Activated CD8-positive, alpha-beta memory T cell treated with anti-CD3 and anti-CD28 coated beads, Interleukin-2, amount 50 U/mL, for 1 hour (primary cell): ENCODE results near the gene ZNF726.
"Not testable (repeated sequence)": the region's sequence is repeated elsewhere in the genome, so short reads cannot be mapped to it uniquely, and the experiment has no call there.

Experiments
- DNase-seq: peaks from one replicate; pipeline ENCODE4 v3.0.0-alpha.2; 2020; ENCODE audit errors: extremely low read depth

ZNF726 gene

DNA sequence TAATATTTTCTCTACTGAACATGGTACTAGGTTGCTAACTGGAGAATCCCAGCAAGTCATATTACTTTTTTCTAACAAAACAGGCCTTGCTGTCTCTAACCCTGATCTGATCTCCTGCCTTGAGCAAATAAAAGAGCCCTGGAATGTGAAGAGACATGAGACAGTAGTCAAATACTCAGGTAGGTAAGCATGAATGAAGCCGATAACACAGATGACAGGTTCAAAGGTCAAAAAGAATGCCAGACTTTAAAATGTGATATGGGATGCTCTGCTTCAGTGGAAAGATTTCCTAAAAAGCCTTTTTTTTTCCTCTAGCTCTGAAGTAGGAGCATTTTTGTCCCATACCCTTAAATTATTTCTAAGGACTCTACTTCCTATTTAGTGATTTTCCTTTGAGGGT, 28.7 kb downstream of the ZNF726 start:
- no peak for DNase-seq

GRCh38 chr19:23946569-23946968, 31.9 kb downstream of the ZNF726 start:
- no peak for DNase-seq

GRCh38 chr19:23949611-23950010, 34.9 kb downstream of the ZNF726 start:
- DNase-seq: no peak

GRCh38 chr19:23956051-23956450, 41.4 kb downstream of the ZNF726 start:
- no peak for DNase-seq

DNA sequence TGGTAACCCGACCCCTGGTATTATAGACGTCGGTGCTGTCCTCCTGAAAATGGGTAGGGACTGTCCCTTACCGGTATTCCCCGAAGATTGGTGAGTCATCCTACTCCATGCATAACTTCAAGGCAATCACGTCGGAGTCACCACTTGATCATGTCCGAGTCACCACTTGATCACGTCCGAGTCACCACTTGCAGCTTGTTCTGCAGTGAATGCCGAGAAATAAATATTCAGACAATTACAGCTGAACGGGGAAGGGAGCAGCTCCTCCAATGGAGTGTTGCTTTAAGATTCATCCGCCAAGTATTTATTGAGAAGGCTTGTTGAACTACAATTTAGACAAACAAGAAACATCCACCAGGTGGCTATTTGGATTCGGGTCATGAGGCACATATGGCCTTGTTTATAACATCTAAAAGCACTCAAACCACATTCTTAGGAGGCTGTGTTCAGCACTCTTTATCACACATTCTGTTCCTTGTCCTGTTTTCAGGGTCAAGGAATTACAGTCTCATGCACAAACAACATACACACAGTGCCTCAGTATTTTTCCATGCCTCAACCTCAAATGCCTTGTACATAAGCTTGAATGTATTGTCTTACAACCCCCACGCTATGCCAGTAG, 43.1 kb downstream of the ZNF726 start:
- no peak for DNase-seq

GRCh38 chr19:23963396-23963795, 48.7 kb downstream of the ZNF726 start:
- DNase-seq: not testable (repeated sequence)

- not testable (repeated sequence) for DNase-seq
Measured at GRCh38 chr19:23963881-23964280, 49.2 kb downstream of the ZNF726 start.

GRCh38 chr19:23964334-23964733, 49.6 kb downstream of the ZNF726 start:
- DNase-seq: not testable (repeated sequence)

- no peak for DNase-seq
Measured at GRCh38 chr19:23969630-23970029, 54.9 kb downstream of the ZNF726 start.

DNA sequence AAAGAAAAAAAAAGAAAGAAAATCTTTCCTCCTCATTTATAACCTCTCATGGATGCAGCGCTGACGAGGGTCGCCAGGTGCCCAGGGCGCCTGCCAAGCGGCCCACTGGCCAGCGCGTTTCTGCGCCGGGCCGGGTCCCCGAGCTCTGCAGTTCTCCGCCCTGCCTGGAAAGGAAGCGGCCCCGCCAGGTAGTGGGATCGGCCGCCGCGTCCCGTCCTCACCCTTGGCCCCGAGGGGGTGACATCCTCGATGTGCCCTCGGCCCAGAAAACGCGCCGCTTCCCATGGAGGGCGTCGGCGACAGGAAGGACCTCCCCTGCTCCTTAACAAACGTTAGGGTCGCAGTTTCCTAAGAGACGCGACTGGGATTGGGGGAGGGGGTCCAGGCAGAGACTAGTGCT, 56.9 kb downstream of the ZNF726 start:
- DNase-seq: no peak

- DNase-seq: no peak
Measured at GRCh38 chr19:23972161-23972560, 57.5 kb downstream of the ZNF726 start.

DNA sequence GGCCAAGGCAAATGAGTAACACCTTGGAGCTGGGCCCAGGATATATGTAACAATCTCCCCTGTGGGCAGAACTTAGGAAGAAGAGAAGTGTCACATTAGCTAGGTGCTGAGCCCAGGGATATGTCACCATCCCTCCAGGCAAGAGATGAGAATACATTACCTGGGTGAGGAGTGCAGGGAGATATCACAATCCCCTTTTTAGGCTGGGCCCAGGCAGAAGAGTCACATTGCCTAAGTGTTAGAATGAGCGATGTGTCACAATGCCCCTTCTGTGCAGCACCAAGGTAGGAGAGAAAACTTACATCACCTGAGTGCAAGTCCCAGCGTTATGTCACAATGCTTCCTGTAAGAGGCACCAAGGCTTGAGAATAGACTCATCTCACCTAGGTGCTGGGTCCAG, 60.3 kb downstream of the ZNF726 start:
- no peak for DNase-seq

DNA sequence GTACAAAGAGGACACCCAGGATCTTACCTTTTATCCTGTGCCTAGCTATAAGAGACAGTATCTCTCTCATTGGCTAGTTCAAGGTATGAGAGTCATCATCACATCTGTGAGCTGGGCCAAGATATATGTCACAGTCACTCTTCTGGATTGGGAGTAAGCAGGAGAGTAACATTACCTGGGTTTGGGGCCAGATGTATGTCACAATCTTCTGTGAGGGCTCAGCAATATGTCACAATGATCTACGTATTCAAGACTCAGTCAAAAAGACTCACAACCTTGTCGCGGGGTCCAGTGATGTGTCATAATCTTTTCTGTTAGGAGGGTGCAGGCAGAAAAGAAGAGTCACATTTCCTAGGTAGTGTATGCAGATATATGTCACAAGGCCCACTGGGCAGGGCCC, 61.9 kb downstream of the ZNF726 start:
- DNase-seq: not testable (repeated sequence)

DNA sequence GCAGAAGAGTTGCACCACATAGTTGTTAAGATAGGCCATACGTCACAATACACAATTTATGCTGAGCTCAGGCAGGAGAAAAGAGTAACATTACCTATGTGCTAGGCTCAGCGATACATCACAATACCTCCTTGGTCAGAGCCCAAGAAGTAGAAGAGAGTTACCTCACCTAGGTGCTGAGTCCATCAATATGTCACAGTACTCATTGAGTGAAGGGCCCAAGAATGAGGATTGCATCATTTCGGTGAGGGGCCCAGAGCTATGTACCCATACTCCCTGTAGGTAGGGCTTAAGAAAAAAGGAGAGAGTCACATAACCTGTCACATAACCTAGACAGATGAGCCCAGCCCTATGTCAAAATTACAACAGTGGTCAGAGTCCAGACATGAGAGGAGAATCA, 62.6 kb downstream of the ZNF726 start:
- not testable (repeated sequence) for DNase-seq

- no peak for DNase-seq
Measured at GRCh38 chr19:23978068-23978467, 63.4 kb downstream of the ZNF726 start.

- DNase-seq: no peak
Measured at GRCh38 chr19:23980805-23981204, 66.1 kb downstream of the ZNF726 start.

DNA sequence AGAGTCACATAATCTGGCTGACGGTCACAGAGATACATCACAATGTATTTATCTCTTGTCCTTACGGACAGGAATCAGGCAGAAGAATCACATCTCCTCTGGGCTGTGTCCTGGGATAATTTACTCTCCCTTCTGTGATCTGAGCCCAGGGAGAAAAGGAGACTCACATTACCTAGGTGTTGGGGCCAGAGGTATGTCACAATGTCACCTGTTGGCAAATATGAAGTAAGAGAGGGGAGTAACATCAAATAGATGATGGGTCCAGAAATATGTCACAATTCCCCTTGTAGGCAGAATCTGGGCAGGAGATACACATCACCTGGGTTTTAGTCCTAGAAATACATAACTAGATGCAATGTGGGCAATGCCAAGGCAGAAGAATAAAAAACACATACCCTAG, 67.2 kb downstream of the ZNF726 start:
- DNase-seq: no peak

DNA sequence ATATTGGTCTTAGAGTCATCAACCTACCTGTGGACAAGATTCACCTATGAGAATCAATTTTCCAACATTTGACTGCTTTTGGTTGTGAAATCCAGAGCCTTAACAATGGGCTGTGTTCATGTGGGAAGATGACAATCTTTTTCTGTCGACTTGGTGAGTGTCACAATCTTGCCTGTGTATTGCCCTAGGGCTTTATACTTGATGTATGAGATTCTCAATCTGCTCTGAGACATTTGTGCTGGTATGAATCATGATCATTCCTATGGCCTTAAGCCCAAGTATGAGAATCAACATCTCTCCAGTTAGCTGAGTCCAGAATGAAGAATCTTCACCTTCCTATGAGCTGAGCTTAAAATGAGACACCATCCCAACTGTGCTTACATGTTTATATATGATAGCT, 68.7 kb downstream of the ZNF726 start:
- no peak for DNase-seq
